ACC112 (cell line): ENCODE measurements around the gene TMEM178A.

ENCODE experiments used
- H2AFZ ChIP-seq: fragments of 200-600 bp; sonication (generic); one replicate; pipeline ENCODE4 v1.6.0; 2017; ENCODE audit warnings: antibody characterized with exemption, low read length; ENCODE audit not compliant: unreplicated experiment
- H3K27ac ChIP-seq: fragments of 200-600 bp; sonication (generic); 2 replicates; pipeline ENCODE4 v1.5.1; 2014; ENCODE audit warnings: low read depth, mild to moderate bottlenecking, antibody characterized with exemption, low read length, moderate library complexity
- H3K27me3 ChIP-seq: fragments of 200-600 bp; sonication (generic); 2 replicates; pipeline ENCODE4 v1.6.1; 2014; ENCODE audit warnings: mild to moderate bottlenecking, antibody characterized with exemption, low read length, moderate library complexity, mixed read lengths; ENCODE audit not compliant: insufficient read depth
- H3K36me3 ChIP-seq: fragments of 200-600 bp; sonication (generic); 2 replicates; pipeline ENCODE4 v1.6.1; 2016; ENCODE audit warnings: mild to moderate bottlenecking, antibody characterized with exemption, low read length, moderate library complexity, mixed read lengths; ENCODE audit not compliant: insufficient read depth
- H3K4me1 ChIP-seq: fragments of 200-600 bp; sonication (generic); one replicate; pipeline ENCODE4 v1.6.1; 2016; ENCODE audit warnings: low read length, mixed read lengths; ENCODE audit not compliant: insufficient read depth, unreplicated experiment, control insufficient read depth
- H3K4me3 ChIP-seq: fragments of 200-600 bp; sonication (generic); 2 replicates; pipeline ENCODE4 v1.5.1; 2014; ENCODE audit warnings: mild to moderate bottlenecking, low read depth, low read length
- H3K79me2 ChIP-seq: fragments of 200-600 bp; sonication (generic); one replicate; pipeline ENCODE4 v1.6.0; 2016; ENCODE audit warnings: low read length; ENCODE audit not compliant: control insufficient read depth, unreplicated experiment, insufficient read depth

The TMEM178A gene

DNA sequence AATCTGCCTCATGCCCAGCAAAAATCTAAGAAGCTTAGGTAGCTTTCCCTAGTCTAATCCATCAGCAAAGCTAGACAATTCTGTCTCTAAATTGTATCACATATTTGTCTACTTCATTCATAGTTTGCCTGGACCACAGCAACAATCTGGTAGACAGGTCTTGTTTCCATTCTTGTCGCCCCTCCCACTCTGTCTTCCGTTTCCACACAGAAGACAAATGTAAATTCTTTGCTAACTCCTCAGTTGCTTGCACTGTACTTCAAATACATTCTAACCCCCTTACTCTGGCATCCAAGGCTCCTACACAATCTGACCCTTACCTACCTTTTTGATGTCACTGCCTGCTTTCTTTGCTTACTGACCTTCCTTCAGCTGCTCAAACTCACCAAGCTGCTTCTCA is 73.2 kb downstream of the TMEM178A start:
- Histone ChIP-seq H3K4me3 (no peak overlapping the region), H3K36me3 (peaks cover 41% of the 10 kb centered on the region), H3K4me1 (peaks cover 34% of the 10 kb centered on the region), H3K27me3 (no peaks in the 10 kb centered on the region), H3K79me2 (peaks cover 17% of the 10 kb centered on the region), H3K27ac (no peak overlapping the region), H2AFZ (no peak overlapping the region)

DNA sequence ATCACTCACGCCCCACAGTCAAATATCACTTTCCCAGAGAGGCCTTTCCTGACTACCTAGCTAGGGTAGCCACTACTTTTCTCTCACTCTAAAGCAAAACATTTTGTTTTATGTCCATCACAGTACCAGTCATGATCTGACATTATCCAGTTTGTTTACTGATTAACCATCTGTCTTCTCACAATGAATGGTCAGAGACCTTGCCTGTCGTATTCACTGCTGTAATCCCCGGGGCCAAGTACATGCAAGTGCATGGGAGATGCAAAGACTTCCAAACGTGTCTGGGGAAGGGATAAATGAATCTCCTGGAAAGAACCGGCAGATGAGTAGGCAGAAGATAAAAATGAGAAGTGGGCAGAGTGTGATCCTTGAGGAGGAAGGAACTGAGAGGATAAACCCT is 73.7 kb downstream of the TMEM178A start:
- Histone ChIP-seq H3K36me3 (peaks cover 40% of the 10 kb centered on the region), H3K27ac (no peak overlapping the region), H3K27me3 (no peaks in the 10 kb centered on the region), H3K4me1 (peaks cover 38% of the 10 kb centered on the region), H3K4me3 (no peak overlapping the region), H3K79me2 (peaks cover 15% of the 10 kb centered on the region), H2AFZ (no peak overlapping the region)

DNA sequence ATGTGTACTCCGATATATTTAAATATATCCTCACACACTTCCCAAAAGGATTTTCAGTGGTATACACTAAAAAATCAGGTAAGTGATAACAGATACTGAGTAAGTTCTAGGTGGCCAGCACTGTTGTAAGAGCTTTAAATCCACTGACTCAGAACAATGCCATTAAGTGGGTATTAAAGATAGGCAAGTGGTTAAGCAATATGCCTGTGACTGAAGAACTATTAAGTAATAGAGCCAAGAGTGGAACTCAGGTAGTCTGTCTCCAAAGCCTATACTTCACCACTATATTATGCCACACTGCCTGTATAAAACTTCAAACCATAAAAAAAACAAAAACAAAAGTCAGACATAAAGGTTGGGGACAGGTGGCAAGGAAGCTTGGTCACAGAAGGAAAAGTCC is 76.2 kb downstream of the TMEM178A start:
- Histone ChIP-seq H2AFZ (no peak overlapping the region), H3K27ac (no peak overlapping the region), H3K4me1 (peaks cover 27% of the 10 kb centered on the region), H3K27me3 (no peaks in the 10 kb centered on the region), H3K4me3 (no peak overlapping the region), H3K36me3 (peaks cover 27% of the 10 kb centered on the region), H3K79me2 (no peaks in the 10 kb centered on the region)

DNA sequence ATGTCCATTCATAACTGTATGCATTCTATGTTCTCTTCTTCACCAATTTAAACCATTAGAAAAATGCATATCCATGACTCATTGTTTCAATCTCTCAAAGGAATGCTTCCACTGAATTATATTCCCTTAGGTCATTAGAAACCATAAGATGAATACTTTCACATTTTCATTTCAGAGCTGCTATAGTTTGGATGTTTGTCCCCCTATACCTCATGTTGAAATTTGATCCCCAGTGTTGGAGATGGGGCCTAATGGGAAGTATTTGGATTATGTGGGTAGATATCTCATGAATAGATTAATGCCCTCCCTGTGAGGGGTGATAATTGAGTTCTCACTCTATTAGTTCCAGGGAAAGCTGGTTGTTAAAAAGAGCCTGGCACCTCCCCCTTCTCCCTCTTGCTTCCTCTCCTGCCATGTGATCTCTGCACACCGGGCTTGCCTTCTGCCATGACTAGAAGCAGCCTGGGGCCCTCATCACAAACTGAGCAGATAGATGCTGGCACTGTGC is 77.6 kb downstream of the TMEM178A start:
- peaks cover 15% of the 10 kb centered on the region for H3K4me1 ChIP-seq
- no peak overlapping the region for H2AFZ ChIP-seq
- no peaks in the 10 kb centered on the region for H3K27me3 ChIP-seq
- no peaks in the 10 kb centered on the region for H3K79me2 ChIP-seq
- H3K4me3 ChIP-seq = no peak overlapping the region
- H3K36me3 ChIP-seq = peaks cover 25% of the 10 kb centered on the region
- H3K27ac ChIP-seq = peak overlapping the region; percentile 47

DNA sequence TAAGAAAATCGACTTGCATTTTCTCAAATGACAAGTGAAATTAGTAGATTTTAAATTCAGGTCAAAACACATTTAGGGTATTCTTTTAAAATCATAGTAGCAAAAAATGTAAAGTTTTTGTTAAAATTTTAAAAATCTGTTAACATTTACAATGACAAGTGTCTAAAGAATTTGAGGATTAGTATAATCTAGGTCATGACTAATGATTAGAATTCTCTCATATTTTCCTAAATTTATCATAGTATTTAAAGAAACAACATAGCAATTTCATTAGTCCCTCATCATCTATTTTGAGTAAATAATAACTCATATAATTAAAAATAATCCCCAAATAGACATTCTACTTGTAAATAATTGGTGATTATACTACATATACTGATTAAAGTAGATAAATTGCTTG is 89.7 kb downstream of the TMEM178A start:
- no peak overlapping the region for H3K27ac ChIP-seq
- H3K36me3 ChIP-seq = peaks cover 69% of the 10 kb centered on the region
- no peaks in the 10 kb centered on the region for H3K4me1 ChIP-seq
- H3K27me3 ChIP-seq = no peaks in the 10 kb centered on the region
- no peaks in the 10 kb centered on the region for H3K79me2 ChIP-seq
- H2AFZ ChIP-seq = no peak overlapping the region
- H3K4me3 ChIP-seq = no peak overlapping the region

DNA sequence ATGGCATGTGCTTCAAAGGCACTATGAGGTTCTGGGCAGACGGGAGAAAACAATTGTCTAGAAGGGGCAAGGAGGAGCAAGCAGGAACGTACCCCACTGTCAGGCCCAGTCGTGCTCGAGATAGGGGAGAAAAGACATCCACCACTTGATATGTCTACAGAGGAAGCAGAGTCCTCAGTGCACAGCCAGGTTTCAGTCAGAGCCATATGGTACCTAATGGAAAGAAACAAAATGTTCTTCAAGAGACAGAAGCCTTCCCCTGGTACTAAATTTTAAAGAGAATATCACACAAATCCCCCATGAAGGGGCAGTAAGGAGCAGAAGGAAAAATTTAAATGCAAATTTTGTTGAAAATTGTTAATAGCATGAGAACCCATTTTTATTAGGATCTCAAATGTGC is 91.4 kb downstream of the TMEM178A start:
- no peak overlapping the region for H2AFZ ChIP-seq
- no peaks in the 10 kb centered on the region for H3K4me1 ChIP-seq
- no peak overlapping the region for H3K27ac ChIP-seq
- H3K27me3 ChIP-seq = no peaks in the 10 kb centered on the region
- no peaks in the 10 kb centered on the region for H3K79me2 ChIP-seq
- no peak overlapping the region for H3K4me3 ChIP-seq
- peaks cover 77% of the 10 kb centered on the region for H3K36me3 ChIP-seq

DNA sequence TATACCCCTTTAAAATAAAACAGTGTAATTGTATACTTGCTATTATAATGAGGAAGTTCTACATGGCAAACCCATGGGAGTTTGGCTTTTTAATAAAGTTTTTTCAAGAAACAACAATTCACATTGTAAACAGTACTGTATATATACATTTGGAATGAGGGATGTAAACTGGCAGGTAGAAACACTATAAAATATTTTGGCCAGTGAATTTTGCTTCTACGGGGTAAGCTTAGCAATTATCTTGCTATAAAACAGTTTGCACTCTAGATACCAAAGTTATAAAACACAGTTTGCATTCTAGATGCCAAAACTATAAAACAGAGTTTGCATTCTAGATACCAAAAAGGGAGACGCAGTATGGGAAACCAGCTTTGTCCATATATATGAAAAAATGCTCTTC is 96.7 kb downstream of the TMEM178A start:
- Histone ChIP-seq H3K36me3 (peaks cover 62% of the 10 kb centered on the region), H3K79me2 (no peaks in the 10 kb centered on the region)

More for the DNA sequence above, 96.7 kb downstream of the TMEM178A start:
- no peak overlapping the region for H3K27ac ChIP-seq
- no peak overlapping the region for H3K4me3 ChIP-seq
- H2AFZ ChIP-seq = no peak overlapping the region
- H3K4me1 ChIP-seq = no peaks in the 10 kb centered on the region
- H3K27me3 ChIP-seq = no peaks in the 10 kb centered on the region
